GM12874 (cell line): ENCODE data around the gene CRYBB3.

Experiments used
- CTCF ChIP-seq: IDR thresholded peaks from 2 replicates; pipeline ENCODE4 v1.5.1; 2011; ENCODE audit warnings: low read depth, mild to moderate bottlenecking, control low read depth, low read length, moderate library complexity; ENCODE audit not compliant: insufficient read depth

The CRYBB3 gene

GRCh38 chr22:25176799-25177198 is 22.9 kb upstream of the CRYBB3 start:
- no peak for TF ChIP-seq CTCF

- TF ChIP-seq CTCF, result no peak
Observed at GRCh38 chr22:25177226-25177625, 22.4 kb upstream of the CRYBB3 start.

- no peak for TF ChIP-seq CTCF
Observed at GRCh38 chr22:25177895-25178294, 21.8 kb upstream of the CRYBB3 start.

GRCh38 chr22:25182131-25183110 is 17.2 kb upstream of the CRYBB3 start:
- no peak for TF ChIP-seq CTCF

GRCh38 chr22:25183949-25184619 is 15.6 kb upstream of the CRYBB3 start:
- no peak for TF ChIP-seq CTCF

- no peak for TF ChIP-seq CTCF
Observed at GRCh38 chr22:25186140-25186539, 13.5 kb upstream of the CRYBB3 start.

- TF ChIP-seq CTCF, result no peak
Observed at GRCh38 chr22:25187469-25187868, 12.2 kb upstream of the CRYBB3 start.
